ENCODE data around the gene MRPS27. TPM values are rescaled to one million over a fixed set of nuclear protein-coding genes. Genes with fewer than 3 reads are reported as not detected.

The MRPS27 gene
- total RNA-seq, 1 experiment from 2014 or later, result 61.2 TPM

DNA sequence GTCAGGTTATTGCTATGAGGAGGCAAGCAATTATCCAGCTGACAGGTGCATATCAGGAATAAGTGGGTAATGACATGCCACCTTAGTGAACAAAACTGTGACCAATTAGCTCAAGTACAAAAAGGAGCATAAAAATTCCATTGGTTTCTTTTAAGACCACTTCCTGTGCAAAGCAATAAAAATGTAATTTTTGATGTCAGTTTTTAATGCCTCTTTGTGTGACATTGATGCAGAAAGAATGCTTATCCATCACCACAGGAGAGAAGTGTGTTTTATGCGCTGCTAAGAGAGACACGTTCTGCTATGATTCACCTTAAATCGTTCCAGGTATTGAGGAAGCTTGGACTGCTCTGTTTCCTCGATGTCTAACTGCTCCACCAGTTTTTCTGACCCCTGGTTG lies 96.7 kb downstream of the MRPS27 start:
- Mint-ChIP-seq H3K36me3 (ENCODE audit: insufficient read depth, unreplicated experiment) (peaks cover 25% of the 10 kb centered on the region), H3K4me1 (ENCODE audit: low read depth, unreplicated experiment) (no peaks in the 10 kb centered on the region), H3K4me3 (ENCODE audit: low read depth, unreplicated experiment) (no peak overlapping the region), H3K27me3 (ENCODE audit: unreplicated experiment) (no peaks in the 10 kb centered on the region), H3K9me3 (ENCODE audit: low read depth, unreplicated experiment) (no peaks in the 10 kb centered on the region), H3K27ac (ENCODE audit: unreplicated experiment) (no peak overlapping the region)
- CTCF ChIA-PET, result no interaction called here
- BruUV-seq (replicated peaks), result no TSS peak
- DNase-seq, result no peak
- intact Hi-C loops (cut with micrococcal nuclease; ENCODE audit: unreplicated experiment), result no loop called here
- TF ChIP-seq CTCF (IDR thresholded peaks at IDR 0.05; ENCODE audit: unreplicated experiment), result no peak

GRCh38 chr5:72222521-72222920 lies 97.5 kb downstream of the MRPS27 start:
- Mint-ChIP-seq H3K36me3 (ENCODE audit: insufficient read depth, unreplicated experiment) (peaks cover 25% of the 10 kb centered on the region), H3K4me3 (ENCODE audit: low read depth, unreplicated experiment) (no peak overlapping the region), H3K9me3 (ENCODE audit: low read depth, unreplicated experiment) (no peaks in the 10 kb centered on the region), H3K27ac (ENCODE audit: unreplicated experiment) (no peak overlapping the region), H3K27me3 (ENCODE audit: unreplicated experiment) (no peaks in the 10 kb centered on the region), H3K4me1 (ENCODE audit: low read depth, unreplicated experiment) (no peaks in the 10 kb centered on the region)
- intact Hi-C loops (cut with micrococcal nuclease; ENCODE audit: unreplicated experiment), result no loop called here
- DNase-seq, result no peak
- BruUV-seq (replicated peaks), result no TSS peak
- TF ChIP-seq CTCF (IDR thresholded peaks at IDR 0.05; ENCODE audit: unreplicated experiment), result no peak
- CTCF ChIA-PET, result no interaction called here

- no peaks in the 10 kb centered on the region for H3K4me1 Mint-ChIP-seq (ENCODE audit: low read depth, unreplicated experiment)
Measured at GRCh38 chr5:72221541-72221940, 98.5 kb downstream of the MRPS27 start.

GRCh38 chr5:72221099-72221498 lies 98.9 kb downstream of the MRPS27 start:
- intact Hi-C loops (cut with micrococcal nuclease; ENCODE audit: unreplicated experiment), result no loop called here
- Mint-ChIP-seq H3K27ac (ENCODE audit: unreplicated experiment) (no peak overlapping the region), H3K9me3 (ENCODE audit: low read depth, unreplicated experiment) (no peaks in the 10 kb centered on the region), H3K36me3 (ENCODE audit: insufficient read depth, unreplicated experiment) (peaks cover 25% of the 10 kb centered on the region), H3K4me1 (ENCODE audit: low read depth, unreplicated experiment) (no peaks in the 10 kb centered on the region), H3K4me3 (ENCODE audit: low read depth, unreplicated experiment) (no peak overlapping the region), H3K27me3 (ENCODE audit: unreplicated experiment) (no peaks in the 10 kb centered on the region)
- BruUV-seq (replicated peaks), result no TSS peak
- DNase-seq, result no peak
- TF ChIP-seq CTCF (IDR thresholded peaks at IDR 0.05; ENCODE audit: unreplicated experiment), result no peak
- CTCF ChIA-PET, result interaction anchor here (0.5 kb wide), 1 partner anchor 22 kb away, joined by 5 read pairs; no protein-coding TSS in a partner anchor

More at GRCh38 chr5:72221541-72221940, 98.5 kb downstream of the MRPS27 start:
- intact Hi-C loops (cut with micrococcal nuclease; ENCODE audit: unreplicated experiment), result no loop called here
- peaks cover 25% of the 10 kb centered on the region for H3K36me3 Mint-ChIP-seq (ENCODE audit: insufficient read depth, unreplicated experiment)
- no TSS peak for BruUV-seq (replicated peaks)
- CTCF ChIA-PET, result interaction anchor here (0.5 kb wide), 1 partner anchor 21 kb away, joined by 5 read pairs; no protein-coding TSS in a partner anchor
- no peaks in the 10 kb centered on the region for H3K9me3 Mint-ChIP-seq (ENCODE audit: low read depth, unreplicated experiment)
- TF ChIP-seq CTCF (IDR thresholded peaks at IDR 0.05; ENCODE audit: unreplicated experiment), result no peak
- no peak for DNase-seq
- H3K27me3 Mint-ChIP-seq (ENCODE audit: unreplicated experiment), result no peaks in the 10 kb centered on the region
- H3K4me3 Mint-ChIP-seq (ENCODE audit: low read depth, unreplicated experiment), result no peak overlapping the region
- no peak overlapping the region for H3K27ac Mint-ChIP-seq (ENCODE audit: unreplicated experiment)

All from Calu3 (cell line).